ENCODE results near the gene DELE1. TPM values are rescaled to one million over a fixed set of nuclear protein-coding genes. Genes with fewer than 3 reads are reported as not detected.

Gene DELE1
- total and polyA plus RNA-seq, 8 donors: 29.2 to 100 (median 71.7) TPM

DNA sequence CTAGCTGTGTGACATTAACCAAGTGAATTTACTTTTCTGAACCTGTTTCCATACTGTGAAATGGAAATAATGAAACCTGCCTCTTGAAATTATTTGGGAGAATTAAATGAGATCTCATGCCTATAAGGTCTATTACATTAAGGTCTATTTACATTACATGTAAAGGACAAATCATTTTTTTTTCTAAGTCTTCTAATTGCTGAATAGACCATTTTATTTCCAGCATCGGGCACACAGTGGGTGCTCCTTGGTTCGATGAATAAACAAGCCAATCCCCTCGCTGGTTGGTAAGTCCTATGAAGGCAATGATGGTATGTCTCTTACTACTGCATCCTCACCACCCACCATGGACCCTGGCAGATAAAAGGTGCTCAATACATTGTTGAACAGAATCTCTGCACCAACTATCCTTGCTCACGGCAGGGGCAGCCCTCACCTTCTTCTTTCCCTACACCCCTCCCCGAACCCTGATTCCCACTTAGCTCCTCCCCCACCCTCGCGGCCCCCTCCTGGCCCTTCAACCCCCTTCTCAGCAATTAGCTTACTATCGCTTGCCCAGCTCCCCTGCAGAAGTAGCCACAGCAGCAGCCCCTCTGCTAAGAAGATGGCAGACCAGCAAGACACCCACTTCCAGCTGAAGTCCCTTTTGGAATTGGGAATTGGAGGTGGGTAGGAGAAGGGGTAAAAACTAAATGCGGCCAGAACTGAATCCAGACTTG is 48.5 kb upstream of the DELE1 start:
- peak in 1 of 2 donors; percentile 9 for DNase-seq
- peaks cover 0 to 85% (median 31%) of the 10 kb centered on the region in 3 donors for H3K27me3 ChIP-seq

DNA sequence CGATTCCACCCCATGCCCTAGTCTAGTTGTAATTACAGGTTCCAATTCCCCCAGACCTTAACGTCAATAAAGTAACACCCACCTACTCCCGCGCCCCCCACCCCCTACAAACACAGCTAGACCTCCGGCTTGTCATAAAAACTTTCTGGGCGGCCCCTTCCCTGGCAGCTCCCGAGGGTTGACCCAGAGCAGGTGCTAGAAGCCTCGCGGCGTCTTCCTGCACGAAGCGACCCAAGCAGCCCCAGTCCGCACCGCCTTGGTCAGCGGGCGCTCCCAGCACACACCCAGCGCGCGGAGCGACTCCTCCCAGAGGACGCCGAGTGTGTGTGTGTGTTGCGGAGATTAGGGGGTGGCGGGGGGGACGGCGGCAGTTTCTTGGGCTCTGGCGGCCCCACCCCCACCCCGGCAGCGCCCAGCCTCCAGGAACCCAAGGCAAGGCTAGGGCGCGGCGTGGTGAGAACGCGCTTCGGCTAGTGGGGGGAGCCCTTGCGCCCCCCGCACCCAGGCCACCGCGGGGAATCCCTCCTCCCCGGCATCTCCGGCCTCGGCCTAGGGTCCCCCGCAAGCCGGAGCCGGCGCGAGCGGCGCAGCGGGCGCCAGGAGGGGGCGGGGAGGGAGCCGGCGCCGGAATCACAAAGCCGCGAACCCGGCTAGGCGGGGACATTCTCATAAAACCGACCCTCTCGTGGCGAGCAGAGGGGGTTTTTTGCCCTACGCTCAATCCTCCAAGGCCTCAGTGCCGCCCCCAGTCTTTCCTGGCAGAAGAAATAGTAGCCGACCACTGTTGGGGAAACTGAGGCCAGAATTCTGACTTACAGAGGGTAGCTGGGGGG is 47.7 kb upstream of the DELE1 start:
- no peak for TF ChIP-seq EP300 (IDR thresholded peaks at IDR 0.05)
- peak in 1 of 4 donors; percentile 53 for TF ChIP-seq POLR2A (IDR thresholded peaks at IDR 0.05)
- TF ChIP-seq, protein P1, sequence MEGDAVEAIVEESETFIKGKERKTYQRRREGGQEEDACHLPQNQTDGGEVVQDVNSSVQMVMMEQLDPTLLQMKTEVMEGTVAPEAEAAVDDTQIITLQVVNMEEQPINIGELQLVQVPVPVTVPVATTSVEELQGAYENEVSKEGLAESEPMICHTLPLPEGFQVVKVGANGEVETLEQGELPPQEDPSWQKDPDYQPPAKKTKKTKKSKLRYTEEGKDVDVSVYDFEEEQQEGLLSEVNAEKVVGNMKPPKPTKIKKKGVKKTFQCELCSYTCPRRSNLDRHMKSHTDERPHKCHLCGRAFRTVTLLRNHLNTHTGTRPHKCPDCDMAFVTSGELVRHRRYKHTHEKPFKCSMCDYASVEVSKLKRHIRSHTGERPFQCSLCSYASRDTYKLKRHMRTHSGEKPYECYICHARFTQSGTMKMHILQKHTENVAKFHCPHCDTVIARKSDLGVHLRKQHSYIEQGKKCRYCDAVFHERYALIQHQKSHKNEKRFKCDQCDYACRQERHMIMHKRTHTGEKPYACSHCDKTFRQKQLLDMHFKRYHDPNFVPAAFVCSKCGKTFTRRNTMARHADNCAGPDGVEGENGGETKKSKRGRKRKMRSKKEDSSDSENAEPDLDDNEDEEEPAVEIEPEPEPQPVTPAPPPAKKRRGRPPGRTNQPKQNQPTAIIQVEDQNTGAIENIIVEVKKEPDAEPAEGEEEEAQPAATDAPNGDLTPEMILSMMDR (IDR thresholded peaks at IDR 0.05): no peak
- TF ChIP-seq POLR2AphosphoS5 (IDR thresholded peaks at IDR 0.05): peak in 2 of 3 donors; percentile 78 to 85
- H3K4me1 ChIP-seq: peaks cover 66 to 98% (median 84%) of the 10 kb centered on the region in 4 donors
- H3K27me3 ChIP-seq: peaks cover 0 to 91% (median 33%) of the 10 kb centered on the region in 3 donors

More for the DNA sequence above, 48.5 kb upstream of the DELE1 start:
- intact Hi-C loops (cut with DNase I; ENCODE audit: low total_unique reads): no loop called here
- Histone ChIP-seq H3K4me3 (peak overlapping the region; percentile 74 to 84 (median 78)), H3K27ac (peak overlapping the region; percentile 89 to 95 (median 94)), H3K4me1 (peaks cover 72 to 98% (median 91%) of the 10 kb centered on the region in 4 donors), H3K36me3 (no peaks in the 10 kb centered on the region), H3K9me3 (no peaks in the 10 kb centered on the region)
- 13 to 17% (median 15%) methylated on average over 9 of the region's 9 CpGs for WGBS, 5 donors
- no peak for TF ChIP-seq POLR2A (IDR thresholded peaks at IDR 0.05)
- TF ChIP-seq EP300 (IDR thresholded peaks at IDR 0.05): no peak
- TF ChIP-seq, protein P1 (IDR thresholded peaks at IDR 0.05): no peak
- no peak for TF ChIP-seq POLR2AphosphoS5 (IDR thresholded peaks at IDR 0.05)

DNA sequence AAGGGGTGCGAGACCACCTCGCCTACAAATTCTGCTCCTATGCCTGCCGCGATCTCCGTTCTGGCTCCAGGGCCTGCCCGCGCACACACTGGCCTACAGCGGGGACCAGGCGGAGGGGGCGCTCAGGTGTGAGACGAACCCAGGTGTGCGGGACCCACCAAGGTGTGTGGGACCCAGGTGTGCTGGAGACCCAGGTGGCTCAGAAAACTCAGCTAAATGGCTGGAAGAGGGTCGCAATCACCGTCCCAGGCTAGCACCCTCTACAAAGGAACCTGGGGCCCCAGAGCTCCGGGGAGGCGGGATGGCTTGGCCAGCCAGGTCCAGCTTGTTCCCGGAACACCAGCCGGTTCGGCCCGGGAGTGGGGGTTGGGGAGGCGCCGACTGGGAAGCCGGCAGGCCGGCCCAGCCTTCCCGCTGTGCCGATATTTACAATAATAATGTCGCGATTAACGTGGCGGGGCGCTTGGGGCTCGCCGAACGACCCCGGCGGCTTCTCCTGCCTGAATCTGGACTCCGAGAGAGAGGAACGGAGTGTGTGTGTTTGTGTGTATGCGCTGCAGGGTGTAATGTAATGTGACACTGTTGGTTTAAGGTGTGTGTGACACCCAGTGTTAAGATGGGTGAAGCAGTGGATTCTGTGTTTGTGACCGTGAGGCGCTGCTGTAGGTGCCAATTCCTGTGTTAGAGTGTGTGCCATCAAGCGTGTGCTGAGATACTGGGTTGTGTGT is 46.9 kb upstream of the DELE1 start:
- WGBS, 5 donors: 1 to 3% (median 2%) methylated on average over 38 to 42 of the region's 42 CpGs
- peaks cover 0 to 97% (median 40%) of the 10 kb centered on the region in 3 donors for H3K27me3 ChIP-seq
- H3K27ac ChIP-seq: peak overlapping the region; percentile 89 to 95 (median 94)
- TF ChIP-seq POLR2AphosphoS5 (IDR thresholded peaks at IDR 0.05) (peak in 2 of 3 donors; percentile 57 to 62), EP300 (IDR thresholded peaks at IDR 0.05) (no peak), POLR2A (IDR thresholded peaks at IDR 0.05) (peak in 2 of 4 donors; percentile 12 to 22)
- TF ChIP-seq, protein P1 (IDR thresholded peaks at IDR 0.05): peak in 1 of 7 experiments; percentile 11
- no peaks in the 10 kb centered on the region for H3K9me3 ChIP-seq
- DNase-seq: peak in 1 of 2 donors; percentile 71
- H3K36me3 ChIP-seq: no peaks in the 10 kb centered on the region
- peaks cover 58 to 94% (median 81%) of the 10 kb centered on the region in 4 donors for H3K4me1 ChIP-seq
- H3K4me3 ChIP-seq: peak overlapping the region; percentile 74 to 84 (median 78)
- intact Hi-C loops (cut with DNase I; ENCODE audit: low total_unique reads): no loop called here

More for the DNA sequence above, 47.7 kb upstream of the DELE1 start:
- intact Hi-C loops (cut with DNase I; ENCODE audit: low total_unique reads): no loop called here
- DNase-seq: peak; percentile 84 to 94
- Histone ChIP-seq H3K27ac (peak overlapping the region; percentile 89 to 95 (median 94)), H3K9me3 (no peaks in the 10 kb centered on the region), H3K36me3 (no peaks in the 10 kb centered on the region), H3K4me3 (peak overlapping the region; percentile 74 to 84 (median 78))
- WGBS, 5 donors: 0 to 1% (median 0%) methylated on average over 18 to 65 of the region's 65 CpGs

Measured in stomach (tissue), 9 donors.